Measurements from ENCODE around the gene C11orf21. TPM values are rescaled to one million over a fixed set of nuclear protein-coding genes. Genes with fewer than 3 reads are reported as not detected.

C11orf21 gene
- total RNA-seq, 2 donors from 2014 or later, result 0.11 to 0.52 TPM

DNA sequence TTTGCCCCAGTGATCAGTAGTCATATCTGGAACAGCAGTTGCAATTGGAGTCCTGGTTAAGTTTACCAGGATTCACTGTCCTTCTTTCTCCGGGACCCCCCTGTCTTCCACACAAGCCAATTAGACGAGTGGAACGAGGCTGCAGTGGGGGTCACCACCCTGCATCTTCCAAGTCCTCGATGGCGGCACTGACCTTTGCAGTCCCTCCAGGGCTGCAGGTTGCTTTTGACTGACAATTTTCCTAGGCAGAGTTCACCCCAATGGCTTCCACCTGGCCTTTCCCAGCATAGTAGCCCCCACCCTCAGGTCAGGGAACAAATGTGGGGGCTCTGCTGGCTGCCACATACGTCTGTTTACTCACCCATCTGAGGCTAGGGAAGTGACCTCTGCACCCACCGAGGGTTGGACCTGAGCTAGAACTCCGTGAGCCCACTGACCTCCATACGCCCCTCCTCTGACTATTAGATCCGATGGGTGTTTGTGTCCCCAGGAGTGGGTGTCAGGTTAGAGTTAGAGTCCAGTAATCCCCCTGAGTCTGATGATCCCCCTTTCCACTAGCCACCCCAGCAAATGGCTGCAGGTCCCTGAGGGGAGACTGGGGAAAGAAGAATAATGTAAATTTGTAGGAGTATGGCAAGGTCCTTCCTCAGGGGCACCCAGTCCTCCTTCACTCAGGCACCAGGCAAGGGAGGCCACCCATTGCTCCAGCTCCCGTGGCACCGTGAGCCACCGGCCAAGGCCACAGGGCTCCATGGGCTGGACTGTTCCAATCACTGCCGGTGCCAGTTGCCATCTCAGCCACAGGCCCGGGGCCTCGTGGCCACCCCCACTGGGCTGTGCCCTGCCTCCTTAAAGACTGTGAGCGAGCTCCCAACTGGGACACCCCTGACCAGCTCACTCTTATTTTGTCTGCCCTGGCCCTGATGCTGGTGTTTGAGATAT, 5.5 kb downstream of the C11orf21 start:
- Histone ChIP-seq H3K9me3 (no peaks in the 10 kb centered on the region), H3K9ac (ENCODE audit: low read depth in 2 of 2, low read length in 2 of 2) (no peak overlapping the region), H3K36me3 (no peaks in the 10 kb centered on the region), H3K27me3 (no peaks in the 10 kb centered on the region), H3K4me3 (no peak overlapping the region), H3K27ac (no peak overlapping the region), H3K4me1 (no peaks in the 10 kb centered on the region)
- intact Hi-C loops (cut with DNase I), result no loop called here
- TF ChIP-seq CTCF (IDR thresholded peaks at IDR 0.05), result no peak
- DNase-seq, result no peak

GRCh38 chr11:2294926-2295290, 6.8 kb downstream of the C11orf21 start:
- Histone ChIP-seq H3K27ac (no peak overlapping the region), H3K4me1 (no peaks in the 10 kb centered on the region), H3K9ac (ENCODE audit: low read depth in 2 of 2, low read length in 2 of 2) (no peak overlapping the region), H3K36me3 (no peaks in the 10 kb centered on the region), H3K9me3 (no peaks in the 10 kb centered on the region), H3K4me3 (no peak overlapping the region), H3K27me3 (no peaks in the 10 kb centered on the region)
- intact Hi-C loops (cut with DNase I), result no loop called here
- DNase-seq, result no peak
- TF ChIP-seq CTCF (IDR thresholded peaks at IDR 0.05), result no peak

GRCh38 chr11:2293984-2294925, 7.5 kb downstream of the C11orf21 start:
- no peaks in the 10 kb centered on the region for H3K9me3 ChIP-seq
- no peaks in the 10 kb centered on the region for H3K36me3 ChIP-seq
- no peaks in the 10 kb centered on the region for H3K4me1 ChIP-seq
- H3K27ac ChIP-seq, result no peak overlapping the region
- no peak for TF ChIP-seq CTCF (IDR thresholded peaks at IDR 0.05)
- no peaks in the 10 kb centered on the region for H3K27me3 ChIP-seq
- no peak overlapping the region for H3K9ac ChIP-seq (ENCODE audit: low read depth in 2 of 2, low read length in 2 of 2)
- no peak for DNase-seq
- intact Hi-C loops (cut with DNase I), result no loop called here
- no peak overlapping the region for H3K4me3 ChIP-seq

GRCh38 chr11:2293531-2293971, 8.2 kb downstream of the C11orf21 start:
- H3K36me3 ChIP-seq, result no peaks in the 10 kb centered on the region
- intact Hi-C loops (cut with DNase I), result no loop called here
- TF ChIP-seq CTCF (IDR thresholded peaks at IDR 0.05), result no peak
- H3K9me3 ChIP-seq, result no peaks in the 10 kb centered on the region
- H3K27me3 ChIP-seq, result no peaks in the 10 kb centered on the region
- H3K4me3 ChIP-seq, result no peak overlapping the region
- H3K4me1 ChIP-seq, result no peaks in the 10 kb centered on the region
- no peak for DNase-seq
- H3K9ac ChIP-seq (ENCODE audit: low read depth in 2 of 2, low read length in 2 of 2), result no peak overlapping the region
- no peak overlapping the region for H3K27ac ChIP-seq

- Histone ChIP-seq H3K9me3 (no peaks in the 10 kb centered on the region), H3K27me3 (no peaks in the 10 kb centered on the region), H3K9ac (ENCODE audit: low read depth in 2 of 2, low read length in 2 of 2) (no peak overlapping the region), H3K4me3 (no peak overlapping the region), H3K36me3 (no peaks in the 10 kb centered on the region), H3K4me1 (no peaks in the 10 kb centered on the region), H3K27ac (no peak overlapping the region)
- TF ChIP-seq CTCF (IDR thresholded peaks at IDR 0.05), result no peak
- intact Hi-C loops (cut with DNase I), result no loop called here
- DNase-seq, result no peak
Measured at GRCh38 chr11:2290351-2290841, 11.3 kb downstream of the C11orf21 start.

Measured in colonic mucosa (tissue), 4 donors.